GM21360 (cell line): ENCODE results near the gene COX7A1.

Experiments
- ATAC-seq: cut with Tn5 transposase; IDR thresholded peaks from one replicate; pipeline ENCODE4 v1.9.1; 2021; ENCODE audit warnings: mild to moderate bottlenecking, moderate library complexity; ENCODE audit not compliant: unreplicated experiment

The COX7A1 gene

DNA sequence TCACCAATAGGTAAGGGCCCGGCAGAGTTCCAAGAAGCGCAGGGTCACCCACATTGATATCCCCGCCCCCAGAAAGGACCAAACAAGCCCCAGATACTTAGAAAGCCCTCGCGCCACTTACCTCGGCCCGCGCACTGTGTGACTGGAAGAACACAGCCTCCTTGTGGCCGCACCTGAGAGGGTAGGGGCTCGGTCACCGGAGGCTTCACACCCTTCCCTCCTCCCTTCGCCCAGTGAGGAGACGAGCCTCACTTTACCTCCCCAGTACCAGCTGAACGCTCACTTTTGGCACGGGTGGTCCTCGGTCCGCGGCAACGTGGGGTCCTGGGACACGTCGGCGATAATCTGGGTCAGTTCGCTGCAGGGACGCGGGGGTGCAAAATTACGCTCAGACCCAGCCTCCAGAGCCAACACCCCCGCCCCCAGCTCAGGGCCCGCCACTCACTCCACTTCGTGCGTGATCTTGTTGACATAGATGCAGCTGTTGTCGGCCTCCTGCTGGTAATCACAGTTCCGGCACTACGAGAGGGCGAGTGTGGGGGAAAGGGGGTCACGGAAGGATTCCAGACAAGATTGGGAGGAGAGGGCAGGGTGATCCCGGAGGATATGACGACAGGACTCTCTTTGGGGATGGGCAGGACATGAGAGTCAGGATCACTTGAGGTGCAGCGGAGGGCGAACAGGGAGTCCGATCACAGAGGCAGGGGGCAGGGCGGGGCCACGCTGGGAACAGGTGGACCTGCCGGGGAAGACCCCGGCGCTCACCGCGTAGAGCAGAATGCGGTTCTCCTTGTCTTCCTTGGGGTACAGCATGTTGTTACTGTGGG is 38.1 kb downstream of the COX7A1 start:
- peak; percentile 0 for ATAC-seq

DNA sequence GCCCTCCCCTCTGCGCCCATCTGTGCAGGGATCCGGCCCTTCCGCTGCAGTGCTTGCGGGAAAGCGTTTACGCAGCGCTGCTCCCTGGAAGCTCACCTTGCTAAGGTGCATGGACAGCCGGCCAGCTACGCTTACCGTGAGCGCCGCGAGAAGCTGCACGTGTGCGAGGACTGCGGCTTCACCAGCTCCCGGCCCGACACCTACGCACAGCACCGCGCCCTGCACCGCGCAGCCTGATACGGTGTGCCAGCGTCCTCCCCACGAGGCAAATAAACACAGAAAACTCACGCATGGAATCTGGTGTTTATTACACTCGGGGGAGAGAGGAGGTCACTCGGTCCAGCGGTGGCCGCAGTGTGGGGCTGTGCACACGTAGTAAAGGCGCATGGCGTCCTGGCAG is 38.8 kb downstream of the COX7A1 start:
- ATAC-seq: no peak

DNA sequence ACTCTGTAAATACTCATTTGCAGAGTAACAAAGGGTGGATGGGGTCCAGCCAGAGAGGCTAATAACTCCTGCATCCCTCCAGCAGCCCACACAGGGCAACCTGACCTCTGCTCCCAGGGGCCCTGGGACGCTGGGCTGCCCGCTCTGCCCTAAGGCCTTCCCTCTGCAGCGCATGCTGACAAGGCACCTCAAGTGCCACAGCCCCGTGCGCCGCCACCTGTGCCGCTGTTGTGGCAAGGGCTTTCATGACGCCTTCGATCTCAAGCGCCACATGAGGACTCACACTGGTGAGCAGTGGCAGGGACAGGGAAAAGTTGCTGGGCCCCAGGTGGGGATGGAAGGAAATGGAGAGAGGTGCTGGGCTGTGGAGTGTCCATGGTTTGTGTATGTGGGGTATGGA is 39.6 kb downstream of the COX7A1 start:
- ATAC-seq: no peak

DNA sequence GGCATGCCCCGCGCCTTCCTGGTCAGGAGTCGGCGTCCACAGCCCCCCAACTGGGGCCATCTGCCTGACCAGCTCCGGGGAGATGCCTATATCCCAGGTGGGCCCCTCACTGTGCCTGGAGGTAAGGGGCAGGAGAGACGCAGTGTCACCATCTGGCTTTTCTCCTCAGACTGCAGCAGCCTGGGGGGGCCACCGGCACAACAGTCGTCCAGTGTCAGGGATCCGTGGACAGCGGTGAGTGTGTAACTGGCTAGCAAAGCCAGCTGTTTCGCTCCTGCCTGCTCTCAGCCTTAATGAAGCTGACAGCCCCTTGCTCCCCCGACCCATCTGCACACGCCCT is 41.1 kb downstream of the COX7A1 start:
- ATAC-seq: no peak

DNA sequence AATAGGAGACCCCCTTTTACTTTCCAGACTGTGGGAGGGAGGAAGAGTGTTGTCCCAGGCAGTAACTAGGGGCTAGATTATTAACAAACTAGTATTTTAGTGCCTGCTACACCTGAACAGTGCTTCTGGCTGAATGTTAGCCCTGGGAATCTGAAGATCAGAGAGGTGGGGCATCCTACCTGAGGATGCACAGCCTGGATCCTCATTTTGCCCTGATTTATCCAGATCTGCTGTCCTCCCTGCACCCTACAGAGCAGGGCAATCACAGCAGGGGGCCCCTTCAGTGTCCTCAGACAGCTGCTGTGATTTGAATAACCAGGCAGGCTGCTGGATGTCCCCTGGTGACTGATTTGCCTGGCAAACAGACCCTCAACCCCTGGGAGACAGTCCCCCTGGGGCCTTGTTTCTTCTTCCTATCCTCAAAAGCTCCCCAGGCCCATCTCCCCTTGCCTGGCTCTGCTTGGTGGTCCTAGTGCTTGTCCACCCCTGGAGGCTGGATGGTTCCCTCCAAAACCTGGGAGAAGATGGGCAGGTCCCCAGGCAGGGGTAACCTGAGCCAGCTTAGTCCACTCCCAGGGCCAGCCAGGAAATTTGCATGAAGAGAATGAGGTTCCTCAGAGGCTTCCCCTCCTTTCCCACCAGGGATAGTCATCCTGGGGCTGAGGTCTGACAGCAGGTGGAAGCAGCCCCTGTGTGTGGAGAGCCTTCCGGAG is 41.6 kb downstream of the COX7A1 start, which contains the start of gene OVOL3:
Gene OVOL3 (plus strand): TSS at position 657 of the 713 bp plus-strand sequence. CDS start 60 bp downstream, outside the sequence.
- ATAC-seq: no peak

- no peak for ATAC-seq
These were observed 43.6 kb downstream of the COX7A1 start for GRCh38 chr19:36108684-36109083.

- ATAC-seq: no peak
These were observed 45.3 kb downstream of the COX7A1 start for GRCh38 chr19:36106991-36107390.

- ATAC-seq: no peak
These were observed 45.8 kb downstream of the COX7A1 start for GRCh38 chr19:36106441-36106840.

DNA sequence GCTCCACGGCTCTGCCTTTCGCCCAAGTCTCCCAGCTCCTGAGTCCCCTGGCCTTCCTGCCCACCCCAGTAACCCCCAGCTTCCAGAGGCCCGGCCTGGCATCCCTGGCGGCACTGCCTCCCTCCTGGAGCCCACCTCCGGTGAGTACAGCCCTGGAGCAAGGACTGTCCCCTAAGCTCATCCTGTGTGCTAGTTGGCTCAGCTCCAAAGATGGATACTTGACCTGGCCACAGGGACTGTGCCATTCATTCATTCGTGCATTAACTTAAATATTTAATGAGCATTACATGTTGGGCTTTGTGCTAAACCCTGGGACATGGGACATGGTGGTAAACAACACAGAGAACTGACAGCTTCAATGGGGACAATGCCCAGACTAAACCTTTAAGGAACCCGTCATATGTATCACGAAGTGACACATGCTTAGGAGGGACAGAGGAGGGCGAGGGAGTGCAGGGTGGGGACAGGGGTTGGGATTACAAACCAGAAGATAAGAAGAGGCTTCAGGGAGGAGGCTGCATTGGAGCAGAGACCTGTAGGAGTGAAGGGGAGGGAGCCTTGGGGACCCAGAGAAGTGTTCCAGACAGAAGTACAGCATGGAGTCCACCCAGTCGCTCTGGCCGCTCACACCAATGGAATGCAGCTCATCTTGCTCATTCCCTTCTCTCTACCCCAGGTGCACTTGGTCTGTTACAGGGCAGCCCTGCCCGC is 48.2 kb downstream of the COX7A1 start:
- no peak for ATAC-seq

- ATAC-seq: no peak
These were observed 49.1 kb downstream of the COX7A1 start for GRCh38 chr19:36103040-36103626.

DNA sequence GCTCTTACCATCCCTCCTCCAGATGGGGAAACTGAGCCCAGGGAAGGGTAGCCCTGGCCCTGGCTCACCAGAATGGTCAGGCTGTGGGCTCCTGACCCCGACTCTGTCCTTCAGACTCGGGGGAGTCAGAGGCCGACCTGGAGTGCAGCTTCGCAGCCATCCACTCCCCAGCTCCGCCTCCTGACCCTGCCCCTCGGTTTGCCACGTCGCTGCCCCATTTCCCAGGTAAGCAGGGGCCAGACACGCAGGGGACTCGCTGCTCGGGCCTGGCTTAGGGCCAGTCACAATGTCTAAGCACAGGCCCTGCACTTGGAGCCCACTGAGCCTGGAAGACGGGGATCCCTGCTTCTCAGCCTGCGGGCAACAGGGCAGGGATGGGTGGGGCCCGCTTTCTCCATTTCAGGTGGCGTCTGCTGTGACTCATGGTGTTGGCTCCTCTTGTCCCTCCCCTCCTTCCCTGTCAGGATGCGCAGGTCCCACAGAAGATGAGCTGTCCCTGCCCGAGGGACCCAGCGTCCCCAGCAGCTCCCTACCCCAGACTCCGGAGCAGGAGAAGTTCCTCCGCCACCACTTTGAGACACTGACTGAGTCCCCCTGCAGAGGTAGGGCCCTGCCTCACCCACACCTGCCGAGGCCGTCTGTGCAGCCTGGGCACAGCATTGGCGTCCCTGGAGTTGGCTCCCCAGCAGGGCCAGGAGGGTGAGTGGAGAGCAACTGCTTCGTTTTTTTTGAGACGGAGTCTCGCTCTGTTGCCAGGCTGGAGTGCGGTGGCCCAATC is 50.5 kb downstream of the COX7A1 start:
- no peak for ATAC-seq
